HUDEP-2 (cell line): ENCODE measurements around the gene PRKRIP1.
"Not testable (repeated sequence)": the region's sequence is repeated elsewhere in the genome, so short reads cannot be mapped to it uniquely, and the experiment has no call there.

Experiments
- DNase-seq, 76 experiments: peaks; one replicate each; lab custom pipeline; 2025; ENCODE audit not compliant: unreplicated experiment in 76 of 76; lab: John Stamatoyannopoulos, UW

The PRKRIP1 gene

DNA sequence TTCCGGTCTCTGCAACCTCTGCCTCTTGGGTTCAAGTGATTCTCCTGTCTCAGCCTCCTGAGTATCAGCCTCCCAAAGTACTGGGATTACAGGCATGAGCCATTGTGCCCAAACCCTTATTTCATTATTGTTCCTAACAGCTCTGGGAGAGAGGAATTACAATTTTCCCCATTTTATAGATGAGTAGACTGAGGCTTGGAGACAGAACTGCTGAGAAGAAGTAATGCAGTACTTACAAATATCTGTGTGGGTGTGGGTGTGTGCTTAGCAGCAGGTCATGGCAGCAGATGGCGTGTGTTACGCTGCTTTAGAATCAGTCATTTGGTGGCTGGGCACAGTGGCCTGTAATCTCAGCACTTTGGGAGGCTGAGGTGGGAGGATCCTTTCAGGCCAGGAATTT, 7.4 kb downstream of the PRKRIP1 start:
- no peak for DNase-seq

- peak in 46 of 76 experiments; percentile 3 to 65 (median 24) for DNase-seq
Measured at GRCh38 chr7:102404005-102404861, 8.1 kb downstream of the PRKRIP1 start.

DNA sequence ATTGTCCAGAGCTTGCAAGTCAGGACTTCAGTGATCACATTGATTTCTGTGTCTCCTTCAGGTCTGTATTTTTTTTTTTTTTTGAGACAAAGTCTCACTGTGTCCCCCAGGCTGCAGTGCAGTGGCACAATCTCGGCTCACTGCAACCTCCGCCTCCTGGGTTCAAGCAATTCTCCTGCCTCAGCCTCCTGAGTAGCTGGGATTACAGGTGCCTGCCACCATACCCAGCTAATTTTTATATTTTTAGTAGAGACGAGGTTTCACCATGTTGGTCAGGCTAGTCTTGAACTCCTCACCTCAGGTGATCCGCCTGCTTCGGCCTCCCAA, 8.7 kb downstream of the PRKRIP1 start:
- DNase-seq: not testable (repeated sequence)

DNA sequence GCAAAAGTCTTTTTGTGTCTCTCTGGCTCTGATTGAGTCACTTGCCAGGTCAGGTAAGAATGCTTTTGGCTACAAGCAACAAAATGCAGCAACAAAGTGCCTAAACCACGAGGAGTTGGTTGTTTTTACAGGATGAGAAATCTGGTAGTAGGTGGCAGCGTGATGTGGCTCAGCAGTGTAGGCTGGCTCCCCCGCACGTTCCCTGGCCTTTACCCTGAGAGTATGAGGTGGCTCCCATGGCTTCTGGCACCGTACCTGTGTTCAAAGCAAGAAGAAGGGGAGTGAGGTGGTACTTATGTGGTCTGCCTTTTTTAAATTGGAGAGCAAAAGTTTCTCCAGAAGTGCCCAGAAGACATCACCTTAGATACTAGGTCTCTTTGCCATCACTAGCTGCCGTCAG, 11.7 kb downstream of the PRKRIP1 start:
- no peak for DNase-seq

DNA sequence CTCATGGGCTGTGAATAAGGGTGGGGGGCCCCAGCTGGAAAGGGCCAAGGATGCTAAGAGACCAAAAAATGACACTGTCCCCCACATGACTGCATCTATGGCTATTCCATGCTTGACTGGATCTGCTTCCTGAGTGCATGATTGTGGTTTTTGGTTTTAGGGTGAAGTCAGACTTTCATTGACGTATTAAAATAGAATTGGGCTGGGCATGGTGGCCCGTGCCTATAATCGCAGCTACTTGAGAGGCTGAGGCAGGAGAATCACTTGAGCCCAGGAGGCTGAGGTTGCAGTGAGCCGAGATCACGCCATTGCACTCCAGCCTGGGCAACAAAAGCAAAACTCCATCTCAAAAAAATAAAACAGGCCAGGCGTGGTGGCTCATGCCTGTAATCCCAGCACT, 12.4 kb downstream of the PRKRIP1 start:
- not testable (repeated sequence) for DNase-seq

DNA sequence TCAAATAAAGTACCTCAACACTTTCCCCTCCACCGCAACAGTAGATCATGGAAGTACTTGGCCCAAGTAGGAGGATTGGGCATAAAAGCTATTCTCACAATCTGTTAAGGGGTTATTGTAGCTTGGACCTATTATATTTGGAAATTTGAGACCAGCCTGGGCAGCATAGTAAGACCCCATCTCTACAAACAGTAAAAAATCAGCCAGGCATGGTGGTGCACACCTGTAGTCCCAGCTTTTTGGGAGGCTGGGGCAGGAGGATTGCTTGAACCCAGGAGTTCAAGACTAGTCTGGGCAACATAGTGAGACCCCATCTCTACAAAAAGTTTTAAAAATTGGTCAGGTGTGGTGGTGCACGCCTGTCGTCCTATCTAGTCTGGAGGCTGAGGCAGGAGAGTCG, 13.2 kb downstream of the PRKRIP1 start:
- DNase-seq: no peak

DNA sequence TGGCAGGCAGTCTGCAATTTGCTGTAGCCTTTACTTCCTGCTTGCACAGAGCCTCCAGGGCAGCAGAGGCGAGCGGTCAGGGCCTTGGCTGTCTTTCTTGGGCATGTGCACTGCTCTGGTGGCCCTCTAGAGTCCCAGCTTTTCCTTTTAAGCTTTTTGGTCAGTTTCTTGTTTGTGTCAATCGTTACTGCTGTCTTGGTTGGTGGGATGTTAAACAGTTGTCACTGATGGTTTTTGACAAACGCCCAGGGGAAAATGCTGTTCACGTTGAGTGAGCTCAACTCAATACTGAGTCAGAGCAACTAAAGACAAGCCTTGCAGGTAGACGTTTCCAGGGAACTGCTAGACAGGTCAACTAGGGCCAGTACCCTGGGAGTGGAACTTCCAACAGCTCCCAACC, 14.0 kb downstream of the PRKRIP1 start:
- no peak for DNase-seq

DNA sequence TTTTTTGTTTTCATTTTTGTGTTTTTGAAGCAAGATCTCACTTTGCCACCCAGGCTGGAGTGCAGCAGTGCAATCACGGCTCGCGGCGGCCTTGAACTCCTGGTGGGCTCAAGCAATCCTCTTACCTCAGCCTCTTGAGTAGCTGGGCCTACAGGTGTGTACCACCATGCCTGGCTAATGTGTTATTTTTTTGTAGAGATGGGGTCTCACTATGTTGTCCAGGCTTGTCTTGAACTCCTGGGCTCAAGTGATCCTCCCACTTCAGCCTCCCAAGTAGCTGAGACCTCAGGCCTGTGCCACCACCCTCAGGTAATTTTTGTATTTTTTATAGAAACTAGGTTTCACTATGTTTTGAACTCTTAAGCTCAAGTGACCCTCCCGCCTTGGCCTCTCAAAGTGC, 14.8 kb downstream of the PRKRIP1 start:
- DNase-seq: no peak

- DNase-seq: peak in 58 of 76 experiments; percentile 6 to 66 (median 34)
Measured at GRCh38 chr7:102412548-102412947, 16.4 kb downstream of the PRKRIP1 start.

- no peak for DNase-seq
Measured at GRCh38 chr7:102413091-102413490, 16.9 kb downstream of the PRKRIP1 start.

GRCh38 chr7:102413611-102414010, 17.4 kb downstream of the PRKRIP1 start:
- no peak for DNase-seq

- DNase-seq: peak in 50 of 76 experiments; percentile 2 to 60 (median 32)
Measured at GRCh38 chr7:102415685-102416225, 19.6 kb downstream of the PRKRIP1 start.

- no peak for DNase-seq
Measured at GRCh38 chr7:102416406-102416805, 20.2 kb downstream of the PRKRIP1 start.

DNA sequence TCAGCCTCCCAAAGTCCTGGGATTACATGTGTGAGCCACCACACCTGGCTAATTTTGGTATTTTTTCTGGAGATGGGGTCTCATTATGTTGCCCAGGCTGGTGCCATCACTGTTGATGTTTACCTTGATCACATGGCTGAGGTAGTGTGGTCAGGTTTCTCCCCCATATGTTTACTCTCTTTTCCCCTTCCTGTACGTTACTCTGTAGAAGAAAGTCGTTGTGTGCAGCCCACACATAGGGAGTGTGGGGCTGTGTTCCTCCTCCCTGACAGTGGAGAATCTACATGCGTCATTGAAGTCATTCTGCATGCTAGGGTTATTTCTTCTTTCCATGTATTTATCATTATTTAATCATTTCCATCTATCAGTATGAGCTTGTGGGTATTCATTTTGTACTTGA, 20.9 kb downstream of the PRKRIP1 start:
- no peak for DNase-seq

DNA sequence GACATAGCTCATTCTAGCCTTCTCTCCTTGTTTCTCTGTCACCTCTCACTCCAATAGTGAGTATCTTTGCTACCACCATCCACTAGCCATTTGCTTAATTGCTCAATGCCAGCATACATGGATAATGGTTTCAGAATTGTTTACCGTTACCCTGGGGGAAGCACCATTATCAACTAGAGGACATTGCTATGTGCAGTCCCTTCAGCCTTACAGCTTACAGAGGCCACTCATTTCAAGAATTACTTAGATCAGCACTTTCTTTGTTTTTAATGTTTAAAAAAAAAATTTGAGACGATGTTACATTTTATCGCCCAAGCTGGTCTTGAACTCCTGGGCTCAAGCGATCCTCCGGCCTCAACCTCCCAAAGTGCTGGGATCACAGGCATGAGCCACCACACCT, 22.4 kb downstream of the PRKRIP1 start:
- DNase-seq: no peak

- DNase-seq: peak in 16 of 76 experiments; percentile 3 to 52 (median 20)
Measured at GRCh38 chr7:102421706-102422240, 25.6 kb downstream of the PRKRIP1 start.

- DNase-seq: no peak
Measured at GRCh38 chr7:102424129-102424551, 28.0 kb downstream of the PRKRIP1 start.

DNA sequence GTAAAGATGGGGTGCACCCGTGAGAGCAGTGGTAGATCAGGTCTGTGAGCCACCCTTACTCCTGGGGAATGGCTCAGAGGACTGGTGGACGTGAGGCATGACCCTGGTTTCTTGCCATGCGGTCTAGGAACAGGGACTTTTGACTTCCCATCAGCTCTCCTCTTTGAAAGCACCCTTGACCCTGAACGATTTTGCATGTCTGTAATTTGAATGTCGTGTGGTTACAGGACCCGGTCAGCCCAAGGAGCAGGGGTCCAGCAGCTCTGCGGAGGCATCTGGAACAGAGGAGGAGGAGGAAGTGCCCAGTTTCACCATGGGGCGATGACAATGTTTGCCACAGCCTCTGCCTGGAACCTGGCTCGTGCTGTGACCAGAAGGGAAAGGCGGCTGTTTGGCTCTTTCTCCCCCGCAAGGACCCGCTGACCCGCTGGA, 28.6 kb downstream of the PRKRIP1 start:
- no peak for DNase-seq

DNA sequence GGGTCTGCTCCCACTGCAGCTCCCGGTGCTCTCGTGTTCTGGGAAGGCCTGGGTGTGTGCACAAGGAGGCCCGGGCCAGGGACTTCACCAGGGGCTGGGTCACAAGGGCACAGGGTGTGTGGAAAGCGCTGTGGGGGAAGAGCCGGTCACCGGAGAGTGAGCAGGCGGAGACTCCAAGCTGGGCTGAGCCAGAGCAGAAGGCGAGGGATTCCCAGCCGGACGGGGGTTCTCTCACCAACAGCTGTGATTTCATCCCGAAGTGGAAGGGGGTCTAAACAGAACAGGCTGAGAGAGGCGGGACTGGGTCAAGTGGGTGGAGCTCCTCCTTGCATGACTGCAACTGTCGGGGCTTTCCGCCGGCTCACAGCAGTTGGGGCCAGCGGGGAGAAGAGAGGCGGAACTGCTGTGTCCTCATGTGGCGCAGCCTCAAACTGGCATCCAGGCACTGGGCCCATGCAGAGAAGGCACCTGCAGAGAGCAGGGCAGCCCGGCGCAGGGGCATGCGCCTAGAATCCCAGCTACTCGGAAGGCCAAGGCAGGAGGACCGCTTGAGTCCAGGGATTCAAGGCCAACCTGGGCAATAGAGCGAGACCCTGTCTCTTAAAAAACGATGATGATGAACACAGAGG, 29.6 kb downstream of the PRKRIP1 start:
- DNase-seq: no peak

GRCh38 chr7:102426268-102427018, 30.3 kb downstream of the PRKRIP1 start:
- no peak for DNase-seq

DNA sequence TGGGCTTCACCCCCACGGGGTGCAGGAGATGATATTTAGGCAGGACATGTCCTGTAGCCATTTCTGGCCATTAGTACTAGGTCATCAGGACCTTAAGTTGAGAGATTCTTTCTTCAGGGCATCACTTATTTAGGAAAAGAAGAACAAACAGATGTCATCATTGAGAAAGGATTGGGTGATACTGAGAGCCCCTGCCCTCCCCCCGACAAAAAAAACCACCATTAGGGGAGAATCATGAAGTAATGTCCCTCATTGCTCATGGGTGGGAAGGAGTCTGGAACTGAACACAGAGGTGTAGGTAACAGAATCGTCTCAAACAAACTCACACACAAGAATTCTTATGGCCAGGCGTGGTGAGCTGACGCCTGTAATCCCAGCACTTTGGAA, 30.8 kb downstream of the PRKRIP1 start:
- no peak for DNase-seq
